RWPE2 (cell line): ENCODE data around the gene MT1A.
A peak's percentile ranks its signal among the peaks of the same experiment; 100 is the strongest.

ENCODE experiments used
- ATAC-seq: fragments of 200-7000 bp; cut with Tn5 transposase; 3 replicates; pipeline ENCODE4 v1.9.1; 2021; ENCODE audit warnings: low read depth
- DNase-seq: peaks from one replicate; pipeline ENCODE4 v3.0.0-alpha.2; 2020; ENCODE audit warnings: low spot score
- H3K27ac ChIP-seq: fragments of 450-650 bp; 2 replicates; pipeline ENCODE4 v1.5.1; 2017; ENCODE audit warnings: mild to moderate bottlenecking; ENCODE audit not compliant: poor library complexity, severe bottlenecking
- H3K27me3 ChIP-seq: fragments of 250-450 bp; sonication (Bioruptor Pico); 2 replicates; pipeline ENCODE4 v1.5.1; 2021; ENCODE audit warnings: mild to moderate bottlenecking, moderate library complexity; ENCODE audit not compliant: insufficient read depth, poor library complexity, severe bottlenecking
- H3K36me3 ChIP-seq: fragments of 250-450 bp; sonication (Bioruptor Pico); 2 replicates; pipeline ENCODE4 v1.5.1; 2020; ENCODE audit warnings: low read depth, mild to moderate bottlenecking, moderate library complexity
- H3K4me1 ChIP-seq: fragments of 250-450 bp; sonication (Bioruptor Pico); 2 replicates; pipeline ENCODE4 v1.5.1; 2021; ENCODE audit warnings: mild to moderate bottlenecking, moderate library complexity; ENCODE audit not compliant: insufficient read depth, poor library complexity, severe bottlenecking
- H3K4me3 ChIP-seq: fragments of 250-450 bp; sonication (Bioruptor Pico); 2 replicates; pipeline ENCODE4 v1.5.1; 2021; ENCODE audit warnings: mild to moderate bottlenecking, moderate library complexity; ENCODE audit not compliant: severe bottlenecking
- H3K9me3 ChIP-seq: fragments of 250-450 bp; sonication (Bioruptor Pico); 2 replicates; pipeline ENCODE4 v1.5.1; 2021; ENCODE audit warnings: mild to moderate bottlenecking, moderate library complexity; ENCODE audit not compliant: severe bottlenecking
- TF ChIP-seq, protein P1 (sequence below): fragments of 450-650 bp; IDR thresholded peaks from one replicate; pipeline ENCODE4 v1.5.1; 2017; ENCODE audit warnings: mild to moderate bottlenecking, moderate library complexity; ENCODE audit not compliant: poor library complexity, severe bottlenecking

The MT1A gene

GRCh38 chr16:56610017-56610608, 28.4 kb upstream of the MT1A start:
- ATAC-seq: peak; percentile 35
- H3K27ac ChIP-seq: peak overlapping the region; percentile 100
- H3K27me3 ChIP-seq: no peaks in the 10 kb centered on the region
- peak overlapping the region; percentile 54 for H3K4me3 ChIP-seq
- TF ChIP-seq, protein P1, sequence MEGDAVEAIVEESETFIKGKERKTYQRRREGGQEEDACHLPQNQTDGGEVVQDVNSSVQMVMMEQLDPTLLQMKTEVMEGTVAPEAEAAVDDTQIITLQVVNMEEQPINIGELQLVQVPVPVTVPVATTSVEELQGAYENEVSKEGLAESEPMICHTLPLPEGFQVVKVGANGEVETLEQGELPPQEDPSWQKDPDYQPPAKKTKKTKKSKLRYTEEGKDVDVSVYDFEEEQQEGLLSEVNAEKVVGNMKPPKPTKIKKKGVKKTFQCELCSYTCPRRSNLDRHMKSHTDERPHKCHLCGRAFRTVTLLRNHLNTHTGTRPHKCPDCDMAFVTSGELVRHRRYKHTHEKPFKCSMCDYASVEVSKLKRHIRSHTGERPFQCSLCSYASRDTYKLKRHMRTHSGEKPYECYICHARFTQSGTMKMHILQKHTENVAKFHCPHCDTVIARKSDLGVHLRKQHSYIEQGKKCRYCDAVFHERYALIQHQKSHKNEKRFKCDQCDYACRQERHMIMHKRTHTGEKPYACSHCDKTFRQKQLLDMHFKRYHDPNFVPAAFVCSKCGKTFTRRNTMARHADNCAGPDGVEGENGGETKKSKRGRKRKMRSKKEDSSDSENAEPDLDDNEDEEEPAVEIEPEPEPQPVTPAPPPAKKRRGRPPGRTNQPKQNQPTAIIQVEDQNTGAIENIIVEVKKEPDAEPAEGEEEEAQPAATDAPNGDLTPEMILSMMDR: peak; percentile 38
- peak; percentile 89 for DNase-seq
- peaks cover 17% of the 10 kb centered on the region for H3K36me3 ChIP-seq
- no peaks in the 10 kb centered on the region for H3K9me3 ChIP-seq
- H3K4me1 ChIP-seq: peaks cover 73% of the 10 kb centered on the region

- TF ChIP-seq, protein P1: peak; percentile 20
- H3K27me3 ChIP-seq: no peaks in the 10 kb centered on the region
- peak overlapping the region; percentile 100 for H3K27ac ChIP-seq
- peaks cover 76% of the 10 kb centered on the region for H3K4me1 ChIP-seq
- H3K4me3 ChIP-seq: peak overlapping the region; percentile 54
- ATAC-seq (no peak), DNase-seq (peak; percentile 11)
- peaks cover 17% of the 10 kb centered on the region for H3K36me3 ChIP-seq
- no peaks in the 10 kb centered on the region for H3K9me3 ChIP-seq
These were observed 27.8 kb upstream of the MT1A start for GRCh38 chr16:56610609-56611111.

DNA sequence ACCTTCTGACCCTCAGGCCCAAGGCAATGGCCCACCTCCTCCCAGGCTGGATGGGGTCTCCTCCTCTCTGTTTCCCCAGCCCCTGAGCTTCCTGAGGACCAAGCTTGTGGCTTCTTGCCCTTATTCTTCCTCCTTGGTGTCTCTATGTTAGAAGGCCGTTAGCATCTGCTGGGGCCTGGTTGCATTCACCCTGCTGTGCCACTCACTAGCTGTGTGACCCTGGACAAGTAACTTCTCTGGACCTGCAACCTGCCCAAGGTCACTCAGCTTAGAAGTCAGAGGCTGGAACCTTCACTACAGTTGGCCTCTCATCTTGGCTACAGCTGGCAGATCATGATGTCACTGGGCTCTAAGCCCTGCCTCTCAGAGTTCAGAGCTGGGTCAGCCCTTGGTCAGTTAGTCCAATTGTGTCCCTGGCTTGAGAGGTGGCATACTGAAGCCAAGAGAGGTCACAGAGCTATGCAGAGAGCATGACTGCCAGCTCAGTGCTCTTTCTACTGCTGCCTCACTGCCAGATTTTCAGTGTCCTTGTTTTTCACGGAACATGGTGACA, 27.1 kb upstream of the MT1A start:
- Histone ChIP-seq H3K4me1 (peaks cover 69% of the 10 kb centered on the region), H3K27ac (peak overlapping the region; percentile 100), H3K27me3 (no peaks in the 10 kb centered on the region), H3K4me3 (no peak overlapping the region), H3K36me3 (peaks cover 17% of the 10 kb centered on the region), H3K9me3 (no peaks in the 10 kb centered on the region)
- TF ChIP-seq, protein P1: no peak
- ATAC-seq: no peak
- DNase-seq: peak; percentile 25

DNA sequence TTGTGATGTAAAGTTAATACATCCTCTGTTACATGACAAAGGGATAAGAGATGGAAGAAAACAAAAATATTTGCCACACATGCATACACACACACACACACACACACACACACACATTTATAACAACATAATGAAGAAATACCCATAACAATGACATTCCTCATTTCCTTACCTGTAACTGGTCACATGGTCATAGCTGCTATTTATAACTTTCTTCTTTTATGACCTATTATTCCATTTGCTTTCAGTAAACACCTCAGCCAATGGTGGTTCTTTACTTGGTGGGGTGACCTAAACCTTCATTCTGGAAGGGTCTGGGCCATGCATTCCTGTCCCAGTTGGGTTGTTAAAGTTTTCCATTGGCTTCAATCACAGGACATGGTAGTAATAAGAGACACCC, 24.8 kb upstream of the MT1A start:
- DNase-seq: no peak
- H3K27ac ChIP-seq: peak overlapping the region; percentile 100
- no peak for ATAC-seq
- peaks cover 14% of the 10 kb centered on the region for H3K36me3 ChIP-seq
- H3K4me1 ChIP-seq: peaks cover 55% of the 10 kb centered on the region
- no peaks in the 10 kb centered on the region for H3K9me3 ChIP-seq
- H3K27me3 ChIP-seq: no peaks in the 10 kb centered on the region
- H3K4me3 ChIP-seq: no peak overlapping the region
- TF ChIP-seq, protein P1: no peak

GRCh38 chr16:56614549-56614991, 23.9 kb upstream of the MT1A start:
- no peak for DNase-seq
- peak; percentile 49 for ATAC-seq
- Histone ChIP-seq H3K9me3 (no peaks in the 10 kb centered on the region), H3K4me3 (no peak overlapping the region), H3K27me3 (no peaks in the 10 kb centered on the region), H3K4me1 (peaks cover 55% of the 10 kb centered on the region), H3K27ac (peak overlapping the region; percentile 100), H3K36me3 (peaks cover 5% of the 10 kb centered on the region)
- TF ChIP-seq, protein P1: no peak
